Measurements from ENCODE around the gene FREM3. TPM values are rescaled to one million over a fixed set of nuclear protein-coding genes. Genes with fewer than 3 reads are reported as not detected.
"Not testable (repeated sequence)": the region's sequence is repeated elsewhere in the genome, so short reads cannot be mapped to it uniquely, and the experiment has no call there.

The FREM3 gene
- total RNA-seq, 4 donors from 2014 or later, result not detected

- Histone ChIP-seq H3K4me3 (no peak overlapping the region), H3K27ac (no peak overlapping the region), H3K4me1 (peaks cover 0 to 17% (median 0%) of the 10 kb centered on the region in 3 donors), H3K9me3 (no peaks in the 10 kb centered on the region), H3K36me3 (peaks cover 4 to 100% (median 21%) of the 10 kb centered on the region in 3 donors), H3K27me3 (no peaks in the 10 kb centered on the region)
- TF ChIP-seq, protein P1, sequence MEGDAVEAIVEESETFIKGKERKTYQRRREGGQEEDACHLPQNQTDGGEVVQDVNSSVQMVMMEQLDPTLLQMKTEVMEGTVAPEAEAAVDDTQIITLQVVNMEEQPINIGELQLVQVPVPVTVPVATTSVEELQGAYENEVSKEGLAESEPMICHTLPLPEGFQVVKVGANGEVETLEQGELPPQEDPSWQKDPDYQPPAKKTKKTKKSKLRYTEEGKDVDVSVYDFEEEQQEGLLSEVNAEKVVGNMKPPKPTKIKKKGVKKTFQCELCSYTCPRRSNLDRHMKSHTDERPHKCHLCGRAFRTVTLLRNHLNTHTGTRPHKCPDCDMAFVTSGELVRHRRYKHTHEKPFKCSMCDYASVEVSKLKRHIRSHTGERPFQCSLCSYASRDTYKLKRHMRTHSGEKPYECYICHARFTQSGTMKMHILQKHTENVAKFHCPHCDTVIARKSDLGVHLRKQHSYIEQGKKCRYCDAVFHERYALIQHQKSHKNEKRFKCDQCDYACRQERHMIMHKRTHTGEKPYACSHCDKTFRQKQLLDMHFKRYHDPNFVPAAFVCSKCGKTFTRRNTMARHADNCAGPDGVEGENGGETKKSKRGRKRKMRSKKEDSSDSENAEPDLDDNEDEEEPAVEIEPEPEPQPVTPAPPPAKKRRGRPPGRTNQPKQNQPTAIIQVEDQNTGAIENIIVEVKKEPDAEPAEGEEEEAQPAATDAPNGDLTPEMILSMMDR (IDR thresholded peaks at IDR 0.05), result no peak
- TF ChIP-seq POLR2A (IDR thresholded peaks at IDR 0.05), result no peak
- DNase-seq, result no peak
- WGBS, 2 donors, result 69 to 79% methylated on average over 2 of the region's 2 CpGs
- intact Hi-C loops (cut with DNase I), result no loop called here
Measured at GRCh38 chr4:143531788-143532491, 168.5 kb downstream of the FREM3 start.

- Histone ChIP-seq H3K27me3 (no peaks in the 10 kb centered on the region), H3K9me3 (no peaks in the 10 kb centered on the region), H3K27ac (no peak overlapping the region), H3K4me1 (peaks cover 0 to 17% (median 0%) of the 10 kb centered on the region in 3 donors), H3K36me3 (peaks cover 4 to 100% (median 17%) of the 10 kb centered on the region in 3 donors), H3K4me3 (no peak overlapping the region)
- TF ChIP-seq, protein P1 (IDR thresholded peaks at IDR 0.05), result peak in 2 of 6 experiments; percentile 21 to 33
- no peak for TF ChIP-seq POLR2A (IDR thresholded peaks at IDR 0.05)
- 30 to 50% methylated on average over 1 of the region's 1 CpG for WGBS, 2 donors
- DNase-seq, result no peak
- intact Hi-C loops (cut with DNase I), result no loop called here
Measured at GRCh38 chr4:143531380-143531779, 169.1 kb downstream of the FREM3 start.

DNA sequence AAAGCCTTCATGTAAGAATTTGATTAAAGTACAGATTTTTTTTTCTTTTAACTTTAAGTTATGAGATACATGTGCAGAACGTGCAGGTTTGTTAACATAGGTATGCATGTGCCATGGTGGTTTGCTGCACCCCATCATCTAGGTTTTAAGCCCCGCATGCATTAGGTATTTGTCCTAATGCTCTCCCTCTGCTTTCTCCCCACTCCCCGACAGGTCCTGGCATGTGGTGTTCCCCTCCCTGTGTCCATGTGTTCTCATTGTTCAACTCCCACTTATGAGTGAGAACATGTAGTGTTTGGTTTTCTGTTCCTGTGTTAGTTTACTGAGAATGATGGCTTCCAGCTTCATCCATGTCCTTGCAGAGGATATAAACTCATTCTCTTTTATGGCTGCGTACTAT lies 172.4 kb downstream of the FREM3 start:
- H3K27me3 ChIP-seq; H3K9me3 ChIP-seq; H3K27ac ChIP-seq; H3K4me3 ChIP-seq; DNase-seq; intact Hi-C loops (cut with DNase I): not testable (repeated sequence)
- Histone ChIP-seq H3K36me3 (peaks cover 4 to 100% (median 13%) of the 10 kb centered on the region in 3 donors), H3K4me1 (peaks cover 0 to 17% (median 0%) of the 10 kb centered on the region in 3 donors)
- WGBS, 2 donors, result 74 to 81% methylated on average over 4 of the region's 4 CpGs

Other genes starting within 250 kb of the FREM3 start
- 10 to 100 TPM; 13.6 to 28.4 (median 22.9) TPM for gene SMARCA5, start 187.0 kb downstream of the FREM3 start, total RNA-seq
- not detected for gene GYPE, start 204.9 kb upstream of the FREM3 start, total RNA-seq